Measurements from ENCODE around the gene SECISBP2.

DNA sequence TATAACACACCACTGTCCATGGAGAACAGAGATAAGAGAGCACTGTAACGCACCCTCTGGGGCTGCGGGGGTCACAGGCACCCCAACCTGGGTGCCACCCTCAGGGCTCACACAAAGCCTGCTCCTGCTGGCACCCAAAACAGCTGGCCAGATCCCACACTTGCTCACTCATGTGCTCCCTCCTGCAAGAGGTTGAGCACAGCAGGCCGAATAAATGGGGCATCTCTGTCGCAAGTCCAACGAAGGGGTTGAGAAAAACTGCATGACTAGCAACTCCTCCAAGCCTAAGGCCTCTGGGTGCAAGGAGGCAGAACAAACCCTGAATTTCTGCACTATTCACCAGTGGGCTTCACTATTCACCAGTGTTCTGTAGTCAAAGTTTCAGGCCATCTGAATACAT, 80.3 kb downstream of the SECISBP2 start:
- TF ChIP-seq, protein P1, sequence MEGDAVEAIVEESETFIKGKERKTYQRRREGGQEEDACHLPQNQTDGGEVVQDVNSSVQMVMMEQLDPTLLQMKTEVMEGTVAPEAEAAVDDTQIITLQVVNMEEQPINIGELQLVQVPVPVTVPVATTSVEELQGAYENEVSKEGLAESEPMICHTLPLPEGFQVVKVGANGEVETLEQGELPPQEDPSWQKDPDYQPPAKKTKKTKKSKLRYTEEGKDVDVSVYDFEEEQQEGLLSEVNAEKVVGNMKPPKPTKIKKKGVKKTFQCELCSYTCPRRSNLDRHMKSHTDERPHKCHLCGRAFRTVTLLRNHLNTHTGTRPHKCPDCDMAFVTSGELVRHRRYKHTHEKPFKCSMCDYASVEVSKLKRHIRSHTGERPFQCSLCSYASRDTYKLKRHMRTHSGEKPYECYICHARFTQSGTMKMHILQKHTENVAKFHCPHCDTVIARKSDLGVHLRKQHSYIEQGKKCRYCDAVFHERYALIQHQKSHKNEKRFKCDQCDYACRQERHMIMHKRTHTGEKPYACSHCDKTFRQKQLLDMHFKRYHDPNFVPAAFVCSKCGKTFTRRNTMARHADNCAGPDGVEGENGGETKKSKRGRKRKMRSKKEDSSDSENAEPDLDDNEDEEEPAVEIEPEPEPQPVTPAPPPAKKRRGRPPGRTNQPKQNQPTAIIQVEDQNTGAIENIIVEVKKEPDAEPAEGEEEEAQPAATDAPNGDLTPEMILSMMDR (IDR thresholded peaks at IDR 0.05) = no peak
- TF ChIP-seq POLR2A (IDR thresholded peaks at IDR 0.05) = no peak
